Neural cell (in vitro differentiated cells): ENCODE measurements around the gene LARP6.

ENCODE experiments used
- CTCF ChIP-seq: fragments of 450-650 bp; IDR thresholded peaks from 2 replicates; pipeline ENCODE4 v1.5.1; 2014; ENCODE audit warnings: antibody characterized with exemption, mild to moderate bottlenecking, moderate library complexity; ENCODE audit not compliant: poor library complexity, severe bottlenecking
- POLR2AphosphoS5 ChIP-seq: IDR thresholded peaks from 2 replicates; pipeline ENCODE4 v1.6.1; 2012
- REST ChIP-seq: IDR thresholded peaks from 2 replicates; pipeline ENCODE4 v1.6.1; 2012; ENCODE audit warnings: borderline replicate concordance
- TAF1 ChIP-seq: IDR thresholded peaks from 2 replicates; pipeline ENCODE4 v1.6.1; 2012; ENCODE audit warnings: low read depth

GRCh38 chr15:70866982-70867641 is 13.2 kb upstream of the LARP6 start:
- TF ChIP-seq CTCF (no peak), REST (no peak), TAF1 (no peak), POLR2AphosphoS5 (no peak)
